Neural cell (in vitro differentiated cells): ENCODE measurements around the gene CEACAM3. TPM values are rescaled to one million over a fixed set of nuclear protein-coding genes. Genes with fewer than 3 reads are reported as not detected.
"Not testable (repeated sequence)": the region's sequence is repeated elsewhere in the genome, so short reads cannot be mapped to it uniquely, and the experiment has no call there.

Source experiments
- H2AFZ ChIP-seq: fragments of 200-600, 300-800 bp; sonication (generic), shearing (Covaris generic); 2 replicates; pipeline ENCODE4 v1.6.0; 2014; ENCODE audit warnings: low read depth, mild to moderate bottlenecking, antibody characterized with exemption, low read length, moderate library complexity
- H3F3A ChIP-seq: fragments of 200-600 bp; shearing (Covaris generic); 2 replicates; pipeline ENCODE4 v1.6.1; 2016; ENCODE audit warnings: mild to moderate bottlenecking, moderate library complexity, mixed read lengths, antibody characterized with exemption, low read length; ENCODE audit not compliant: insufficient read depth, poor library complexity, severe bottlenecking
- H3K27ac ChIP-seq: fragments of 200-600, 300-800 bp; sonication (generic), shearing (Covaris generic); 2 replicates; pipeline ENCODE4 v1.5.1; 2014; ENCODE audit warnings: mild to moderate bottlenecking, low read length, moderate library complexity
- H3K27me3 ChIP-seq: fragments of 300-800, 200-600 bp; sonication (generic), shearing (Covaris generic); 2 replicates; pipeline ENCODE4 v1.6.0; 2014; ENCODE audit warnings: mild to moderate bottlenecking, low read depth, low read length, moderate library complexity; ENCODE audit not compliant: insufficient read depth
- H3K36me3 ChIP-seq: fragments of 300-800, 200-600 bp; sonication (generic), shearing (Covaris generic); 2 replicates; pipeline ENCODE4 v1.5.1; 2014; ENCODE audit warnings: mild to moderate bottlenecking, antibody characterized with exemption, low read length, moderate library complexity; ENCODE audit not compliant: insufficient read depth
- H3K4me2 ChIP-seq: fragments of 300-800, 200-600 bp; sonication (generic), shearing (Covaris generic); 2 replicates; pipeline ENCODE4 v1.6.0; 2014; ENCODE audit warnings: mild to moderate bottlenecking, low read length
- H3K4me3 ChIP-seq: fragments of 300-800, 200-600 bp; sonication (generic), shearing (Covaris generic); 2 replicates; pipeline ENCODE4 v1.5.1; 2014; ENCODE audit warnings: mild to moderate bottlenecking, low read length, moderate library complexity
- H3K79me2 ChIP-seq: fragments of 200-600 bp; shearing (Covaris generic); replicated peaks from 2 replicates; pipeline ENCODE4 v1.6.0; 2014; ENCODE audit warnings: mild to moderate bottlenecking, low read length, moderate library complexity; ENCODE audit not compliant: insufficient read depth
- H3K9ac ChIP-seq: fragments of 300-800, 200-600 bp; sonication (generic), shearing (Covaris generic); 2 replicates; pipeline ENCODE4 v1.6.1; 2016; ENCODE audit warnings: mild to moderate bottlenecking, low read length, mixed read lengths
- H3K9me2 ChIP-seq: fragments of 200-600 bp; shearing (Covaris generic); 2 replicates; pipeline ENCODE4 v1.6.1; 2016; ENCODE audit warnings: mild to moderate bottlenecking, low read length, mixed read lengths; ENCODE audit not compliant: insufficient read depth
- H3K9me3 ChIP-seq: fragments of 200-600, 300-800 bp; sonication (generic), shearing (Covaris generic); 2 replicates; pipeline ENCODE4 v1.6.1; 2016; ENCODE audit warnings: mild to moderate bottlenecking, mixed run types, low read length, moderate library complexity, mixed read lengths
- H4K20me1 ChIP-seq: fragments of 200-600 bp; shearing (Covaris generic); 2 replicates; pipeline ENCODE4 v1.6.1; 2016; ENCODE audit warnings: mild to moderate bottlenecking, mixed run types; ENCODE audit not compliant: insufficient read depth
- CTCF ChIP-seq: fragments of 450-650 bp; IDR thresholded peaks from 2 replicates; pipeline ENCODE4 v1.5.1; 2014; ENCODE audit warnings: antibody characterized with exemption, mild to moderate bottlenecking, moderate library complexity; ENCODE audit not compliant: poor library complexity, severe bottlenecking
- EP300 ChIP-seq: fragments of 450-650 bp; conservative IDR thresholded peaks from 2 replicates; pipeline ENCODE4 v1.6.1; 2014; ENCODE audit warnings: antibody characterized with exemption, mild to moderate bottlenecking, moderate library complexity; ENCODE audit not compliant: poor library complexity, severe bottlenecking
- EZH2 ChIP-seq: fragments of 200-600, 300-800 bp; shearing (Covaris generic), sonication (generic); IDR thresholded peaks from 2 replicates; pipeline ENCODE4 v1.6.1; 2014; ENCODE audit warnings: antibody characterized with exemption, low read length, borderline replicate concordance, mild to moderate bottlenecking; ENCODE audit not compliant: insufficient read depth, poor library complexity, severe bottlenecking
- MXI1 ChIP-seq: fragments of 450-650 bp; conservative IDR thresholded peaks from 2 replicates; pipeline ENCODE4 v1.6.1; 2014; ENCODE audit warnings: antibody characterized with exemption, mild to moderate bottlenecking; ENCODE audit not compliant: poor library complexity, severe bottlenecking
- POLR2AphosphoS5 ChIP-seq: IDR thresholded peaks from 2 replicates; pipeline ENCODE4 v1.6.1; 2012
- RAD21 ChIP-seq: fragments of 450-650 bp; conservative IDR thresholded peaks from 2 replicates; pipeline ENCODE4 v1.6.1; 2014; ENCODE audit warnings: antibody characterized with exemption, mild to moderate bottlenecking, moderate library complexity
- REST ChIP-seq: IDR thresholded peaks from 2 replicates; pipeline ENCODE4 v1.6.1; 2012; ENCODE audit warnings: borderline replicate concordance
- SMC3 ChIP-seq: fragments of 450-650 bp; conservative IDR thresholded peaks from 2 replicates; pipeline ENCODE4 v1.6.1; 2014; ENCODE audit warnings: antibody characterized with exemption, mild to moderate bottlenecking, moderate library complexity; ENCODE audit not compliant: poor library complexity
- TAF1 ChIP-seq: IDR thresholded peaks from 2 replicates; pipeline ENCODE4 v1.6.1; 2012; ENCODE audit warnings: low read depth
- polyA plus RNA-seq: library from polyadenylated mRNA; depleted of rRNA; stranded (reverse); fragments of >200 nt; gene quantifications from 2 replicates; pipeline ENCODE4 v1.2.3, GENCODE V29; 2014

The CEACAM3 gene
- polyA plus RNA-seq, 1 donor from 2014 or later: not detected

DNA sequence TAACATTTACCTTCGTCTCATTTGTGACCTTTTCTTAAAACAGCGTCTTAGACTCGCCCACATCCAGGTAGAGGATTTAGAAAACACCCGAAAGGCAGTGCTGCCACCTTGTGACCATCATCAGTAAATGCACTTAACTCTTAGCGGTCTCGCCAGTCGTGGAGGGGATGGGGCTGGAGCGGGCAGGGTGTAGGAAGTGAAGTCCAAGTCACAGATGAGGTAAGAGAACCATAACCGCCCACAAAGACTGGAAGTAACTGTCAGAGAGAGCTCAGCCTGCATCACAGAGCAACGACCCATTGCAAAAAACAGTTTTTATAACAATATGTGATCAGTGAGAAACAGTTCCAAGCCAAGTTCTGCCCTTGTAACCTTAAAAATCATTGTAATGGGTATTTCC is 10.7 kb upstream of the CEACAM3 start:
- no peak overlapping the region for H3K27ac ChIP-seq
- no peak overlapping the region for H2AFZ ChIP-seq
- TF ChIP-seq SMC3: peak; percentile 61
- TF ChIP-seq RAD21: peak; percentile 64
- no peak for TF ChIP-seq POLR2AphosphoS5
- TF ChIP-seq MXI1: no peak
- TF ChIP-seq CTCF: peak; percentile 77
- no peak for TF ChIP-seq TAF1
- no peak for TF ChIP-seq EP300
- no peak for TF ChIP-seq EZH2
- no peaks in the 10 kb centered on the region for H4K20me1 ChIP-seq
- no peak overlapping the region for H3K4me2 ChIP-seq
- no peak overlapping the region for H3K4me3 ChIP-seq
- no peak overlapping the region for H3K9ac ChIP-seq
- H3K27me3 ChIP-seq: peaks cover 6% of the 10 kb centered on the region
- no peaks in the 10 kb centered on the region for H3K9me2 ChIP-seq
- H3K36me3 ChIP-seq: no peaks in the 10 kb centered on the region
- H3K79me2 ChIP-seq: no peaks in the 10 kb centered on the region
- H3F3A ChIP-seq: no peaks in the 10 kb centered on the region
- no peaks in the 10 kb centered on the region for H3K9me3 ChIP-seq

GRCh38 chr19:41787055-41787454 is 9.3 kb upstream of the CEACAM3 start:
- no peaks in the 10 kb centered on the region for H3K36me3 ChIP-seq
- H3K4me3 ChIP-seq: no peak overlapping the region

DNA sequence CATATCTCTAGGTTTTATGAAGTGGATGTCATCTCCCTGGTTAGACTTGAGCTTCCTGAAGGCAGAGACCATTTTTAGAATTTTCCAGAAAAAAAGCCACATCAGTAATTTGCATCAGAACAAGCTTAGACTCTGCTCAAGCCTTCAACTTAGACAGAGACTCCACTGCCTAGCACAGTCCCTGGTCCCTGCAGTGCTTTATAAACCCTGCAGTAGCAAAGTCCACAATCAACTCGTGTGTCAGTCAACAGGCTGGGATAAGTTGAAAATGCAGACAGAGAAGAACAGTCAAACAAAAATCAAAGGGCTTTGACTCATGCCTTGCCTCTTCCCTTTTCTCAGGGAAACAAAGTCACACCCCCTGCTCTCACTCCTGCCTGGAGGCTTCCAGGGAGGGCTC is 7.9 kb upstream of the CEACAM3 start:
- H4K20me1 ChIP-seq, H3K4me2 ChIP-seq, H2AFZ ChIP-seq, H3K9me3 ChIP-seq, H3K79me2 ChIP-seq, H3K9me2 ChIP-seq, H3K36me3 ChIP-seq, H3K27ac ChIP-seq, H3K9ac ChIP-seq, H3K4me3 ChIP-seq, H3F3A ChIP-seq, H3K27me3 ChIP-seq: not testable (repeated sequence)

More at GRCh38 chr19:41787055-41787454, 9.3 kb upstream of the CEACAM3 start:
- H3K4me2 ChIP-seq: no peak overlapping the region
- H3F3A ChIP-seq: no peaks in the 10 kb centered on the region
- H3K27me3 ChIP-seq: peaks cover 6% of the 10 kb centered on the region
- TF ChIP-seq SMC3 (no peak), EZH2 (no peak), TAF1 (no peak), REST (no peak)
- H3K9me2 ChIP-seq: no peaks in the 10 kb centered on the region
- no peak overlapping the region for H3K27ac ChIP-seq
- H3K9me3 ChIP-seq: no peaks in the 10 kb centered on the region
- no peak overlapping the region for H2AFZ ChIP-seq
- H3K79me2 ChIP-seq: no peaks in the 10 kb centered on the region
- no peak overlapping the region for H3K9ac ChIP-seq
- H4K20me1 ChIP-seq: no peaks in the 10 kb centered on the region

DNA sequence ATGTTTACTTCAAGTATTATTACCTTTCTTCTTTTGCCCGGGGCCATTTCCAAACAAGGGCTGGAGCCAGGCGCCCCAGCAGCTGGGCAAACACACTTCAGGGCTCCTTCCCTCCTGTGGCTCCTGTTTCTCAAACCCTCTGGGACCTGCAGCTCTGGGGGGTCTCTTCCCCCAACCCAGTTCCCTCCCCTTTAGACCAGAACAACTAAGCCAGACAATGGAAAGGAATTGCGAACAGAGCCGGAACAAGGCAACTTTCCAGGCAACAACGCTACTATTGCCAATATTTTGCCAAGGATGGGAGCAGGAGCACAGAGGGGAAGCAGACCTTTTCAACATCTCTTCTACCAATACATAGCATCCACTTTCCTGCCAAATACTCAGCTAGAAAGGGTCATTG is 7.3 kb upstream of the CEACAM3 start:
- H3K36me3 ChIP-seq, H3K27me3 ChIP-seq, H4K20me1 ChIP-seq, H3K9ac ChIP-seq, H3F3A ChIP-seq, H3K4me3 ChIP-seq, H3K9me3 ChIP-seq, H3K79me2 ChIP-seq, H2AFZ ChIP-seq, H3K9me2 ChIP-seq, H3K4me2 ChIP-seq, H3K27ac ChIP-seq: not testable (repeated sequence)
